Subcutaneous abdominal adipose tissue (tissue), 5 donors: ENCODE data around the gene GAB2.

Source experiments
- H3K27ac ChIP-seq: one replicate; pipeline ENCODE4 v1.7.0; 2013; ENCODE audit warnings: low read depth, mild to moderate bottlenecking, inconsistent platforms, low read length, moderate library complexity
- H3K27me3 ChIP-seq, 5 donors: one replicate each; pipeline ENCODE4 v1.7.0; 2013; ENCODE audit warnings: low read length in 5 of 5, inconsistent platforms in 1 of 5; ENCODE audit not compliant: control insufficient read depth in 5 of 5, insufficient read depth in 4 of 5
- H3K36me3 ChIP-seq, 5 donors: one replicate each; pipeline ENCODE4 v1.7.0; 2013; ENCODE audit warnings: low read length in 5 of 5; ENCODE audit not compliant: control insufficient read depth in 5 of 5, insufficient read depth in 5 of 5
- H3K4me1 ChIP-seq, 5 donors: one replicate each; pipeline ENCODE4 v1.7.0; 2013; ENCODE audit warnings: low read length in 5 of 5, mild to moderate bottlenecking in 3 of 5, moderate library complexity in 1 of 5; ENCODE audit not compliant: control insufficient read depth in 5 of 5, insufficient read depth in 5 of 5
- H3K4me3 ChIP-seq, 5 donors: one replicate each; pipeline ENCODE4 v1.7.0; 2013; ENCODE audit warnings: low read length in 5 of 5, low read depth in 1 of 5
- H3K9ac ChIP-seq, 5 donors: one replicate each; pipeline ENCODE4 v1.7.0; 2013; ENCODE audit warnings: low read length in 5 of 5, mild to moderate bottlenecking in 4 of 5, moderate library complexity in 3 of 5
- H3K9me3 ChIP-seq, 5 donors: one replicate each; pipeline ENCODE4 v1.7.0; 2013; ENCODE audit warnings: low read length in 5 of 5; ENCODE audit not compliant: control insufficient read depth in 5 of 5
- donor health status: healthy.
- donor health status: healthy.
- donor health status: healthy.
- donor health status: healthy.
- donor health status: healthy.

The GAB2 gene

DNA sequence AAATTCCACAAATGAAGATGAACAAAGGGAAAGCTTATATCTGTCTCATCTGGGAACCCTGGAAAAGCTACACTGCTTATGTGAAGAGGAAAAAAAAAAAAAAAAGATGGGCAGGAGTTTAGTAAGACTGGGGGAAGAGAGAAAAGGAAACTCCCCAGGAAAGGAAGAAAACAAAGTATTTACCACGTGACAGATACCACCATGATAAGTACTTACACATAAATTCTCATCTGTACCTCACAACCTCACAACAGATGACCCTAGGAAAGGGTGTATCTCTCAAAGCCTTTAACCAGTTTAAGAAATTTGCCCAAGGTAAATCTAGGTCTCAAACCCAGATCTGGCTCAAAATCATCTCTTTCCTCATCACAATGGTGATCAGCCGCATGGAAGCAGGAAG lies 77.1 kb downstream of the GAB2 start:
- H3K27ac ChIP-seq: no peak overlapping the region
- H3K27me3 ChIP-seq: no peaks in the 10 kb centered on the region
- H3K9ac ChIP-seq: no peak overlapping the region
- H3K36me3 ChIP-seq: peaks cover 0 to 5% (median 0%) of the 10 kb centered on the region in 5 donors
- H3K4me3 ChIP-seq: no peak overlapping the region
- no peaks in the 10 kb centered on the region for H3K9me3 ChIP-seq
- H3K4me1 ChIP-seq: peaks cover 0 to 27% (median 24%) of the 10 kb centered on the region in 5 donors

DNA sequence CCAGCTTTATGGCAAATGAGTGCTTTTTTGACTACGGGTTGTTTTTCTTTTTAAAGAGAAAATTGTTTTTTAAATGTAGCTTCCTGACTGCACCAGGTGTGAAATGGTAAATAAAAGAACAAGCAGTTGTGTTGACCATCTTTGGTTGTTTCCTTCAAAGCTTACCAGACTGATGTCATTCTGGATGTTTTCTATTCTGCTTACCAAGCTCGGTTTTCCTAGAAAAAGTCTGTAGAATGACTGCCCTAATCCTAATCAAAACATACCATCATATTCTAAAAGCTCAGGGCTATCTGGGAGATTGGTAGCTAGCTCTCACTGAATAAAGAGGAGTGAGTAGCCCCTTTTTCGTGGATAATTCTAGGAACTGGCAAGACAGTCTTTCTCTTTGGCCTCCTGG lies 77.7 kb downstream of the GAB2 start:
- H3K27ac ChIP-seq: no peak overlapping the region

DNA sequence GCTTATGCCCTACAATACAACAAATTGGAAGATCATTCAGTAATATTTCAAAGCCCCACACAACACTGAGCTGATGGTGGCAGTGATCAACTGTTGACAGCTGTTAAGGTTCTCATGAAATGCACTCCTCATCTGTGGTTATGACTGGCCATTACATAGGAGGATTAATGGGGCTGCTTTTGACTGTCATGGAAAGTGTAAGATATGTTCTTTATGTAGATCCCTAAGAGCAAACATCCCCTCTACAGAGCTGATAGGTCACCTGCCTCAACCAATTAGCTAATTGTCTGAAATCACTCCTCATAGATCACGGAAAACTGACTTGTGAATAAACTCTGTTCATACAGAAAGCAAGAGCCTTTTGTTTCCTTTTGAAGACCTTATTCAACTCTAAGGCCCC lies 78.1 kb downstream of the GAB2 start:
- Histone ChIP-seq H3K36me3 (peaks cover 0 to 5% (median 0%) of the 10 kb centered on the region in 5 donors), H3K27ac (no peak overlapping the region), H3K9me3 (no peaks in the 10 kb centered on the region), H3K9ac (no peak overlapping the region), H3K4me3 (no peak overlapping the region), H3K4me1 (peaks cover 0 to 22% (median 18%) of the 10 kb centered on the region in 5 donors), H3K27me3 (no peaks in the 10 kb centered on the region)

More for the DNA sequence above, 77.7 kb downstream of the GAB2 start:
- Histone ChIP-seq H3K9me3 (no peaks in the 10 kb centered on the region), H3K4me3 (no peak overlapping the region), H3K4me1 (peaks cover 0 to 22% (median 20%) of the 10 kb centered on the region in 5 donors), H3K9ac (no peak overlapping the region), H3K36me3 (peaks cover 0 to 5% (median 0%) of the 10 kb centered on the region in 5 donors), H3K27me3 (no peaks in the 10 kb centered on the region)

DNA sequence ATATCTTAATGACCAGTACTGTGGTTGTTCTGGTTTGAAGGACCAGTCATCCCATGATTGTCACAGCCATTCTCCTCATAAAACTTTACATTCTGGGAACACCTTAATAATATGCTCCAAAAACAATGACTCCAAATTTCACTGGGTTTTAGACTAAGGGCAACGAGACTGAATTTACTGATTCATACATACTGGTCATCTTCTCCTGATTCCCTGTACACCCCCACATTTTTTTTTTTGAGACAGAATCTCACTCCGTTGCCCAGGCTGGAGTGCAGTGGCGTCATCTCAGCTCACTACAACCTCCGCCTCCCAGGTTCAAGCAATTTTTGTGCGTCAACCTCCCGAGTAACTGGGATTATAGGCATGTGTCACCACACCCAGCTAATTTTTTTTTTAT lies 78.9 kb downstream of the GAB2 start:
- Histone ChIP-seq H3K4me1 (peaks cover 0 to 22% (median 18%) of the 10 kb centered on the region in 5 donors), H3K27ac (no peak overlapping the region)

DNA sequence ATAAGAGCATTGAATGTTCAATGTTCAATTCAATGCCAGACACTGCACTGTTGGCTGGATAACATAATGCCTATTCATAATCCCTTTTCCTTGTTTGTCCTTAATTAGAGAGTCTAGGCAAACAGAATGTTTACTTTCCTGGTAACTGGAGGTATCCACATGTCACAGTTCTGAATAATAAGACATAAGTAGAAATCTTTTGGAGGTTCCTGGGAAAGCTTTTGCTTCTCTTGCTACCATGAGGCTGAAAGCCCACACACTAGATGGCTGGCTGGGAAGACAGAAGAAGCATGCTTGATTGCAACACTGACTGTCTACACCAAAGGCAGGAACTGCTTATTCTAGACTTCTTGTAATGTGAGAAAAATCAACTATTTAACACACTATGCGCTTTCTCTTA lies 79.5 kb downstream of the GAB2 start:
- Histone ChIP-seq H3K36me3 (peaks cover 0 to 5% (median 0%) of the 10 kb centered on the region in 5 donors), H3K27me3 (no peaks in the 10 kb centered on the region), H3K27ac (no peak overlapping the region), H3K4me1 (peaks cover 0 to 22% (median 18%) of the 10 kb centered on the region in 5 donors), H3K4me3 (no peak overlapping the region), H3K9ac (no peak overlapping the region), H3K9me3 (no peaks in the 10 kb centered on the region)

More for the DNA sequence above, 78.9 kb downstream of the GAB2 start:
- no peak overlapping the region for H3K4me3 ChIP-seq
- no peaks in the 10 kb centered on the region for H3K9me3 ChIP-seq
- H3K36me3 ChIP-seq: peaks cover 0 to 5% (median 0%) of the 10 kb centered on the region in 5 donors
- H3K27me3 ChIP-seq: no peaks in the 10 kb centered on the region
- no peak overlapping the region for H3K9ac ChIP-seq

DNA sequence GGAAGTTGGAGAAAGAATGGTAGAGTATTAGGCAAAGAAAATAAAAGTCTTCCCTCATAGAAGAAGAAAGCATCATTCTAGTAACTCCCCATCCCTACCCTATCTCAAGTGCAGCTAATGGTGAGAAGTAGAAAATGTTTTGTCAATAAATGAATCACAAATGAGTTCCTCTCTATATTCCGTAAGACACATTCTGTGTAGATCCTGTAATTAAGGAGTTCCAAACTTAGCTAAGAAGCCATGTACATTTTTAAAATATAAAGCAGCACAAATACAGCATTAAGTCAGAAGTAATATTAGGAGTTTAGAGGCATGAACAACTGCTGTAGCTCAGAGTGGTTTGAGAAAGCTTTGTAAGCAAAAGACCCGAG lies 80.1 kb downstream of the GAB2 start:
- Histone ChIP-seq H3K9me3 (no peaks in the 10 kb centered on the region), H3K4me3 (no peak overlapping the region), H3K27ac (no peak overlapping the region), H3K9ac (no peak overlapping the region), H3K27me3 (no peaks in the 10 kb centered on the region), H3K4me1 (peaks cover 0 to 25% (median 20%) of the 10 kb centered on the region in 5 donors), H3K36me3 (peaks cover 0 to 5% (median 0%) of the 10 kb centered on the region in 5 donors)

DNA sequence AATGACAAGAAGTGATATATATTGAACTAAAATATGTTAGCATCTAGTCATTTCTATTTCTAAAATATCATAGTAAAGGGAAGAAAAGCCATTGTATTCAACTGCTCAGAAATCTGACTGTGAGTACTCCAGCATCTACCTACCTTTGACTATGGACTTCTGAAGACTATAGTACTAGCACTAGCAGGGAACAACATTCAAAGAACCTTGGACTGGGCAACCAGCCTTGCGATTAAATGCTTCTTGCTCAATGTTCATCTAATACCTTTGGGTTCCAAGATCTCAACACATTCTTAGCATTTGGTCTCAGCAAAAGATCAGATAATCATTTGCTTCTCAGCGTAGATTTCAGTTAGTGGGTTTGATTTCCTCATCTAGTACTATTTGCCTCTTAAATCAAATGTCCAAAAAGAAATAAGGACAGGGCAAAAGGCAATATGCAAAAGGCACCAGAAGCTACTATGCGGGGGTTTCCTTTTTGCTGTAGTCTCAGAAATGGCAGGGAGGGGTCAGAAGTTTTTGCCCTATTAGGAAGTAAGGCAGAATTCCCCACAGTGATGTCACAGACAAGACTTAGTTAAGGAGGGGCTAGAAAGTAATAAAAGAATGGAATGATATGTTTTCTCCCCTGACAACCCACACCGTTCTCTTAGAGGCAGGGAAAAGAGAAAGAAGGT lies 80.6 kb downstream of the GAB2 start:
- H3K4me1 ChIP-seq: peaks cover 0 to 30% (median 25%) of the 10 kb centered on the region in 5 donors
- no peak overlapping the region for H3K9ac ChIP-seq
- no peaks in the 10 kb centered on the region for H3K9me3 ChIP-seq
- peaks cover 0 to 5% (median 0%) of the 10 kb centered on the region in 5 donors for H3K36me3 ChIP-seq
- H3K27me3 ChIP-seq: no peaks in the 10 kb centered on the region
- no peak overlapping the region for H3K4me3 ChIP-seq
- no peak overlapping the region for H3K27ac ChIP-seq

DNA sequence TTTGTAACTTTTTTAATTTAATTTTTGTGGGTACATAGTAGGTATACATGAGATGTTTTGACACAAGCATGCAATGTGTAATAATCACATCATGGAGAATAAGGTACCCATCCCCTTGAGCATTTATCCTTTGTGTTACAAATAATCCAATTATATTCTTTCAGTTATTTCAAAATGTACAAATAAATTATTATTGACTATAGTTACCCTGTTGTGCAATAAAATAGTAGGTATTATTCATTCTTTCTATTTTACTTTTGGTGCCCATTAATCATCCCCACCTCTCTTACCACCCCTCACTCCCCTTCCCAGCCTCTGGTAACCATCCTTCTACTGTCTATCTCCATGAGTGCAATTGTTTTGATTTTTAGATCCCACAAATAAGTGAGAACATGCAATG lies 83.5 kb downstream of the GAB2 start:
- Histone ChIP-seq H3K27ac (no peak overlapping the region), H3K9ac (no peak overlapping the region), H3K27me3 (no peaks in the 10 kb centered on the region), H3K4me3 (no peak overlapping the region), H3K9me3 (no peaks in the 10 kb centered on the region), H3K4me1 (peaks cover 0 to 33% (median 30%) of the 10 kb centered on the region in 5 donors), H3K36me3 (no peaks in the 10 kb centered on the region)

DNA sequence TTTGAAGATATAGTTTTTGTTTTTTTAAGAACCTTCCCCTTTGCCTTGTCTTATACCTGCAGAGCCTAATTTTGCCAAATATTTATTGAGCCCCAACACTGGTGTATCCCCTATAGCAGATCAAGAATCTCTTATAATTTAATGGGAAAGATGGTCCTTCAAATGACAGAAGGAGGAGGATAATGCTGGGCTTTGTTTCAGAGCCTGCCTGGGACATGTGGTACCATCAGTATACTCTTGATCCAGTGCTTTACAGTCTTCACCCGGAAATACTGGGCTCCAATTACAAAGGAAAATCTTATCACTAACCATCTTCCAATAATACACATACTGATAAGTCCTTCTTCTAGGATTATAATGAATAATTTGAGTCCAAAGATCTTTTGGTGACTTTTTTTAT lies 84.7 kb downstream of the GAB2 start:
- no peak overlapping the region for H3K9ac ChIP-seq
- H3K27me3 ChIP-seq: no peaks in the 10 kb centered on the region
- H3K9me3 ChIP-seq: no peaks in the 10 kb centered on the region
- H3K4me3 ChIP-seq: no peak overlapping the region
- H3K36me3 ChIP-seq: no peaks in the 10 kb centered on the region
- H3K27ac ChIP-seq: no peak overlapping the region
- H3K4me1 ChIP-seq: peaks cover 0 to 25% (median 23%) of the 10 kb centered on the region in 5 donors

DNA sequence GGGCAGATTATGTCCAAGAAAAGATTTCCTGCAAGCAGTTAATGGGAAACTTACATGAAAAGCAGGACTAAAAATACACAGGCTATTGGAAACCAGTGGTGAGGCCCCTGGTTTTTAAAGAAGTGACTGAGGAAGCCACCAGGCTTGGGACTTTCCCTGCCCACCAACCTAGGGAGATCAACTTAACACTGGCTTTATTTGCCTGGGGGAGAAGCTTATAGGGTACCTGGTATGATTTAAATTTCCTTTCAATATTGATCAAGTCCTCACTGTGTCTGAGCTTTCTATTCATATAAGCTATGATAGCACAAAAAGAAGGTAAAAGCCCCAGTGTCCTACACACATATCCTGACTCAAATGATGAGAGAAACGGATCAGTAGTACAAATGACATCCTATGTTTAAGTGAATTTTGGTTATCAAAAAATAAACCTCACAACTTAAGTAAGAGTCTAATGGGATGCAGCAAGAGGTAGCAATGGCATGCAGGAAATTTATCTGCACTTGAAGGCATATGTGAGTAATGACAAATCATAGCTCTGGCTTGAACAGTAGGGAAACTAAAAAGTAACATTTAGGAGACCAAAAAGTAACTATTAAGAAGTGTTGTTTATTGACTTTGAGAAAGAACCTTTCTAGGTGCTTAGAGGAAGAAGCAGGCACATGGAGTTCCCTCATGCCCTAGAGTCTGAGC lies 85.3 kb downstream of the GAB2 start:
- Histone ChIP-seq H3K4me3 (no peak overlapping the region), H3K9me3 (no peaks in the 10 kb centered on the region), H3K9ac (no peak overlapping the region), H3K27ac (no peak overlapping the region), H3K36me3 (no peaks in the 10 kb centered on the region), H3K4me1 (peaks cover 0 to 20% (median 18%) of the 10 kb centered on the region in 5 donors), H3K27me3 (no peaks in the 10 kb centered on the region)
